ENCODE measurements around the gene KBTBD4. TPM values are rescaled to one million over a fixed set of nuclear protein-coding genes. Genes with fewer than 3 reads are reported as not detected.

Gene KBTBD4
- polyA plus RNA-seq, 2 of the 4 experiments (the other 2 are of a cell fraction), result 21.0 to 22.8 TPM

DNA sequence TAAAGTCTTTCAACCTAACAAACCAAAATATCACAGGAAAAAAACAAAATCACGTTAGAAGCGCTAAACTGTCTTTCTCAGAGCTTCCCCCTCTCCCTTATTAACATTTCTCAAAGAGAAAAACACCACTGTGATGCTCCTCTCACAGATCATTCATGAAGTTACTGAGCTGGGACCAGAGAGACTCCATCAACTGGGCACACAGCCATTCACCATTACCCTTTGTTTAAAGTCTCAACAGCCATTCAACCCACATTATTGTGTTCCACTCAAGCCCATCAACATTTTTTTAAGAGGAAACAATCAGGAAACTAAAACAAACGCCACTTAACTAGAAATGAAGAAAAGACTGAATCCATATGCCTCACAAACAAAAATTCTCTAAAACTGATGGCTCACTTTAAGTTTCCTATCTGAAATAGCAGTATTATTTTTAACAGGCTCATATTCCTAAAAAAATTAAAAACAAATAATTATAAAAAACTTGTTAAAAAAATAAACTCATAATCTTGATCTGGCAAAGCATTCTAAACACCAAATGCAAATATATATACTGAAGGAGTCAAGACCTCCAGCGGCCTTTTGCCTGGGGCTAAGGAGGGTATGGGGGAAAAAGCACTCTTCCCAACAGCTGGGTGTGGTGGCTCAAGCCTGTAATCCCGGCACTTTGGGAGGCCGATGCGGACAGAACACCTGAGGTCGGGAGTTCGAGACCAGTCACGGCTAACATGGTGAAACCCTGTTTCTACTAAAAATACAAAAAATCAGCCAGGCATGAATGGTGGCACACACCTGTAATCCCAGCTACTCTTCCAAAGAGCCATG, 39.8 kb downstream of the KBTBD4 start:
- TF ChIP-seq JUN (IDR thresholded peaks at IDR 0.05) (no peak), HOXB5 (CRISPR knock-in tag; IDR thresholded peaks at IDR 0.05) (no peak), MAFK (IDR thresholded peaks at IDR 0.05; ENCODE audit: partially characterized antibody) (no peak), TFCP2L1 (CRISPR knock-in tag; IDR thresholded peaks at IDR 0.05) (no peak)
- ChIA-PET POLR2A (interaction anchor here (0.6 kb wide), 1 partner anchor 44 kb away, joined by 3 read pairs; no protein-coding TSS in a partner anchor), CTCF (interaction anchor here (1.0 to 6.9 kb wide), 4 partner anchors 9 to 29 kb away, joined by 3 to 41 read pairs (median 4); partner anchors contain the start of gene CELF1)
- Histone ChIP-seq H3K4me2 (no peak overlapping the region), H3K4me1 (peaks cover 35% of the 10 kb centered on the region), H3K4me3 (no peak overlapping the region), H3K9me3 (no peaks in the 10 kb centered on the region), H3K27ac (no peak overlapping the region)
- DNase-seq (ENCODE audit: low read depth in 1 of 2, low spot score in 1 of 2) (no peak), ATAC-seq (no peak), FAIRE-seq (no peak)
- 87% methylated on average over 10 of the region's 10 CpGs for WGBS (ENCODE audit: missing lambda C conversion rate)

DNA sequence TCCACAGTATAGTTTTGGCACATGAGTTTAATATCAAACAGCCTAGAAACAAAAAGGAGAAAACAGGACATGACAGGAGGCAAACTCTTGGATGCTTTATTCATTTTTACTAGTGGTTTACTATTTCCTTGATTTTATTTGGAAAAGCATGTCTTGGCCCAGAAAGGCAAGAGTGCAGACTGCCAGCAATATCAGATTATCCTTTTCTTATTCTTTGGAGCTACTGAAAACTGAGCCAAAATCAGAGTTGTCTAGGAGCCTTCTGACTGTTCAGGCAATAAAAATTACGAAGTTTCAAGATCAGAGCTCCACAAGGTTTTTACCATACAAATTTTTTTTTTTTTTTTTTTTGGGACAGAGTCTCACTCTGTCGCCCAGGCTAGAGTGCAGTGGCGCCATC, 41.9 kb downstream of the KBTBD4 start:
- H3K27ac ChIP-seq, result no peak overlapping the region
- peaks cover 52% of the 10 kb centered on the region for H3K4me1 ChIP-seq
- CTCF ChIA-PET, result interaction anchor here (0.6 to 6.9 kb wide), 4 partner anchors 12 to 48 kb away, joined by 3 to 41 read pairs (median 3); partner anchors contain the start of gene CELF1

DNA sequence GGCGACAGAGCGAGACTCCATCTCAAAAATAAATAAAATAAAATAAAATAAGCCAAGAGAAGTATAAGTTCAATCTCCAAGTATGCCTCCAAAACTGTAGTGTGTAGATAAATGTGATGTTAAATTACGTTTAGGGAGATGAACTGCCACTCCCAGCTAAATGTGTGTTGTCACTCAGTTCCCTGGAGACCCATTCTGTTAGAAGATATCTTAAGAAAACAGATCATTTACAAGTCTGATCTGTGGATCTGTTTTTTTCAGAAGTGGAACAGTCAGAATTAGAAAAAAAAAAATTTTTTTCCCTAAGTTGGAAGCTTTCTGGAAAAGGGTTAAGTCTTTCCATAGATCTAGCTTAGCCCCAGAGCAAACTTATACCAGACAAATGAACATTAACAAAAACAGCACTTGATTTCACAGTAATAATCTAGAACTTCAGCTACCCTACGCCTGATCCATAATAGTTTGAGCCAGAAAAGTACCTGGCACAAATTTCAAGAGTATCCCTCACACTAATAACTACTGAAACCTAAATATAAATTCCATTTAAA, 44.0 kb downstream of the KBTBD4 start:
- peaks cover 37% of the 10 kb centered on the region for H3K4me1 ChIP-seq
- no peak overlapping the region for H3K4me2 ChIP-seq
- WGBS (ENCODE audit: missing lambda C conversion rate), result 89% methylated on average over 4 of the region's 4 CpGs
- no peak overlapping the region for H3K27ac ChIP-seq
- FAIRE-seq (no peak), ATAC-seq (no peak), DNase-seq (ENCODE audit: low read depth in 1 of 2, low spot score in 1 of 2) (no peak)
- POLR2A ChIA-PET, result no interaction called here
- H3K9me3 ChIP-seq, result no peaks in the 10 kb centered on the region
- CTCF ChIA-PET, result interaction anchor here (0.6 to 6.9 kb wide), 5 partner anchors 10 to 123 kb away, joined by 3 to 41 read pairs (median 4); partner anchors contain the start of gene CELF1
- H3K4me3 ChIP-seq, result no peak overlapping the region
- TF ChIP-seq, protein P1, sequence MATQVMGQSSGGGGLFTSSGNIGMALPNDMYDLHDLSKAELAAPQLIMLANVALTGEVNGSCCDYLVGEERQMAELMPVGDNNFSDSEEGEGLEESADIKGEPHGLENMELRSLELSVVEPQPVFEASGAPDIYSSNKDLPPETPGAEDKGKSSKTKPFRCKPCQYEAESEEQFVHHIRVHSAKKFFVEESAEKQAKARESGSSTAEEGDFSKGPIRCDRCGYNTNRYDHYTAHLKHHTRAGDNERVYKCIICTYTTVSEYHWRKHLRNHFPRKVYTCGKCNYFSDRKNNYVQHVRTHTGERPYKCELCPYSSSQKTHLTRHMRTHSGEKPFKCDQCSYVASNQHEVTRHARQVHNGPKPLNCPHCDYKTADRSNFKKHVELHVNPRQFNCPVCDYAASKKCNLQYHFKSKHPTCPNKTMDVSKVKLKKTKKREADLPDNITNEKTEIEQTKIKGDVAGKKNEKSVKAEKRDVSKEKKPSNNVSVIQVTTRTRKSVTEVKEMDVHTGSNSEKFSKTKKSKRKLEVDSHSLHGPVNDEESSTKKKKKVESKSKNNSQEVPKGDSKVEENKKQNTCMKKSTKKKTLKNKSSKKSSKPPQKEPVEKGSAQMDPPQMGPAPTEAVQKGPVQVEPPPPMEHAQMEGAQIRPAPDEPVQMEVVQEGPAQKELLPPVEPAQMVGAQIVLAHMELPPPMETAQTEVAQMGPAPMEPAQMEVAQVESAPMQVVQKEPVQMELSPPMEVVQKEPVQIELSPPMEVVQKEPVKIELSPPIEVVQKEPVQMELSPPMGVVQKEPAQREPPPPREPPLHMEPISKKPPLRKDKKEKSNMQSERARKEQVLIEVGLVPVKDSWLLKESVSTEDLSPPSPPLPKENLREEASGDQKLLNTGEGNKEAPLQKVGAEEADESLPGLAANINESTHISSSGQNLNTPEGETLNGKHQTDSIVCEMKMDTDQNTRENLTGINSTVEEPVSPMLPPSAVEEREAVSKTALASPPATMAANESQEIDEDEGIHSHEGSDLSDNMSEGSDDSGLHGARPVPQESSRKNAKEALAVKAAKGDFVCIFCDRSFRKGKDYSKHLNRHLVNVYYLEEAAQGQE (IDR thresholded peaks at IDR 0.05), result no peak
- TF ChIP-seq POLR2A (IDR thresholded peaks at IDR 0.05; ENCODE audit: low read length) (no peak), JUNB (IDR thresholded peaks at IDR 0.05) (no peak), NR3C1 (IDR thresholded peaks at IDR 0.05) (no peak), JUN (IDR thresholded peaks at IDR 0.05) (no peak)
- TF ChIP-seq, protein P2, sequence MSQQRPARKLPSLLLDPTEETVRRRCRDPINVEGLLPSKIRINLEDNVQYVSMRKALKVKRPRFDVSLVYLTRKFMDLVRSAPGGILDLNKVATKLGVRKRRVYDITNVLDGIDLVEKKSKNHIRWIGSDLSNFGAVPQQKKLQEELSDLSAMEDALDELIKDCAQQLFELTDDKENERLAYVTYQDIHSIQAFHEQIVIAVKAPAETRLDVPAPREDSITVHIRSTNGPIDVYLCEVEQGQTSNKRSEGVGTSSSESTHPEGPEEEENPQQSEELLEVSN (IDR thresholded peaks at IDR 0.05; ENCODE audit: borderline replicate concordance, low read depth), result no peak
- TF ChIP-seq, protein P3, sequence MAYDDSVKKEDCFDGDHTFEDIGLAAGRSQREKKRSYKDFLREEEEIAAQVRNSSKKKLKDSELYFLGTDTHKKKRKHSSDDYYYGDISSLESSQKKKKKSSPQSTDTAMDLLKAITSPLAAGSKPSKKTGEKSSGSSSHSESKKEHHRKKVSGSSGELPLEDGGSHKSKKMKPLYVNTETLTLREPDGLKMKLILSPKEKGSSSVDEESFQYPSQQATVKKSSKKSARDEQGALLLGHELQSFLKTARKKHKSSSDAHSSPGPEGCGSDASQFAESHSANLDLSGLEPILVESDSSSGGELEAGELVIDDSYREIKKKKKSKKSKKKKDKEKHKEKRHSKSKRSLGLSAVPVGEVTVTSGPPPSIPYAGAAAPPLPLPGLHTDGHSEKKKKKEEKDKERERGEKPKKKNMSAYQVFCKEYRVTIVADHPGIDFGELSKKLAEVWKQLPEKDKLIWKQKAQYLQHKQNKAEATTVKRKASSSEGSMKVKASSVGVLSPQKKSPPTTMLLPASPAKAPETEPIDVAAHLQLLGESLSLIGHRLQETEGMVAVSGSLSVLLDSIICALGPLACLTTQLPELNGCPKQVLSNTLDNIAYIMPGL (CRISPR knock-in tag; IDR thresholded peaks at IDR 0.05; ENCODE audit: borderline replicate concordance), result no peak

More for the DNA sequence above, 41.9 kb downstream of the KBTBD4 start:
- WGBS (ENCODE audit: missing lambda C conversion rate), result 98% methylated on average over 3 of the region's 3 CpGs
- no peak for FAIRE-seq
- H3K4me3 ChIP-seq, result no peak overlapping the region
- H3K9me3 ChIP-seq, result no peaks in the 10 kb centered on the region
- ATAC-seq, result no peak
- no peak for TF ChIP-seq ZC3H11A (IDR thresholded peaks at IDR 0.05)
- no peak for TF ChIP-seq HOXB5 (CRISPR knock-in tag; IDR thresholded peaks at IDR 0.05)
- no peak for TF ChIP-seq JUN (IDR thresholded peaks at IDR 0.05)
- TF ChIP-seq ZSCAN20 (CRISPR knock-in tag; IDR thresholded peaks at IDR 0.05), result no peak
- no peak for TF ChIP-seq RCOR1 (IDR thresholded peaks at IDR 0.05; ENCODE audit: low read depth, low read length)
- TF ChIP-seq, protein P4, sequence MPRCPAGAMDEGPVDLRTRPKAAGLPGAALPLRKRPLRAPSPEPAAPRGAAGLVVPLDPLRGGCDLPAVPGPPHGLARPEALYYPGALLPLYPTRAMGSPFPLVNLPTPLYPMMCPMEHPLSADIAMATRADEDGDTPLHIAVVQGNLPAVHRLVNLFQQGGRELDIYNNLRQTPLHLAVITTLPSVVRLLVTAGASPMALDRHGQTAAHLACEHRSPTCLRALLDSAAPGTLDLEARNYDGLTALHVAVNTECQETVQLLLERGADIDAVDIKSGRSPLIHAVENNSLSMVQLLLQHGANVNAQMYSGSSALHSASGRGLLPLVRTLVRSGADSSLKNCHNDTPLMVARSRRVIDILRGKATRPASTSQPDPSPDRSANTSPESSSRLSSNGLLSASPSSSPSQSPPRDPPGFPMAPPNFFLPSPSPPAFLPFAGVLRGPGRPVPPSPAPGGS (IDR thresholded peaks at IDR 0.05), result no peak
- TF ChIP-seq RAD21 (conservative IDR thresholded peaks at IDR 0.05 in 1 of 2, IDR thresholded peaks at IDR 0.05 in 1 of 2), result no peak
- TF ChIP-seq, protein P5, sequence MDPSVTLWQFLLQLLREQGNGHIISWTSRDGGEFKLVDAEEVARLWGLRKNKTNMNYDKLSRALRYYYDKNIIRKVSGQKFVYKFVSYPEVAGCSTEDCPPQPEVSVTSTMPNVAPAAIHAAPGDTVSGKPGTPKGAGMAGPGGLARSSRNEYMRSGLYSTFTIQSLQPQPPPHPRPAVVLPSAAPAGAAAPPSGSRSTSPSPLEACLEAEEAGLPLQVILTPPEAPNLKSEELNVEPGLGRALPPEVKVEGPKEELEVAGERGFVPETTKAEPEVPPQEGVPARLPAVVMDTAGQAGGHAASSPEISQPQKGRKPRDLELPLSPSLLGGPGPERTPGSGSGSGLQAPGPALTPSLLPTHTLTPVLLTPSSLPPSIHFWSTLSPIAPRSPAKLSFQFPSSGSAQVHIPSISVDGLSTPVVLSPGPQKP (IDR thresholded peaks at IDR 0.05; ENCODE audit: low read depth, low read length), result no peak
- no peak for TF ChIP-seq CHD2 (IDR thresholded peaks at IDR 0.05; ENCODE audit: low read length, partially characterized antibody)
- TF ChIP-seq, protein P6, sequence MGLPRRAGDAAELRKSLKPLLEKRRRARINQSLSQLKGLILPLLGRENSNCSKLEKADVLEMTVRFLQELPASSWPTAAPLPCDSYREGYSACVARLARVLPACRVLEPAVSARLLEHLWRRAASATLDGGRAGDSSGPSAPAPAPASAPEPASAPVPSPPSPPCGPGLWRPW (IDR thresholded peaks at IDR 0.05), result no peak
- TF ChIP-seq GATA3 (IDR thresholded peaks at IDR 0.05; ENCODE audit: borderline replicate concordance), result no peak
- TF ChIP-seq MAZ (IDR thresholded peaks at IDR 0.05; ENCODE audit: borderline replicate concordance, low read depth, low read length), result no peak
- TF ChIP-seq CBX8 (IDR thresholded peaks at IDR 0.05), result no peak
- TF ChIP-seq, protein P7, sequence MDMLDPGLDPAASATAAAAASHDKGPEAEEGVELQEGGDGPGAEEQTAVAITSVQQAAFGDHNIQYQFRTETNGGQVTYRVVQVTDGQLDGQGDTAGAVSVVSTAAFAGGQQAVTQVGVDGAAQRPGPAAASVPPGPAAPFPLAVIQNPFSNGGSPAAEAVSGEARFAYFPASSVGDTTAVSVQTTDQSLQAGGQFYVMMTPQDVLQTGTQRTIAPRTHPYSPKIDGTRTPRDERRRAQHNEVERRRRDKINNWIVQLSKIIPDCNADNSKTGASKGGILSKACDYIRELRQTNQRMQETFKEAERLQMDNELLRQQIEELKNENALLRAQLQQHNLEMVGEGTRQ (IDR thresholded peaks at IDR 0.05), result no peak
- TF ChIP-seq CHD4 (IDR thresholded peaks at IDR 0.05; ENCODE audit: borderline replicate concordance), result no peak
- no peak for TF ChIP-seq PHF8 (IDR thresholded peaks at IDR 0.05; ENCODE audit: borderline replicate concordance, low read depth)
- TF ChIP-seq FOSB (CRISPR knock-in tag; IDR thresholded peaks at IDR 0.05), result no peak
- no peak for TF ChIP-seq NPAS2 (CRISPR knock-in tag; IDR thresholded peaks at IDR 0.05; ENCODE audit: borderline replicate concordance)
- no peak for TF ChIP-seq SREBF2 (IDR thresholded peaks at IDR 0.05)
- no peak for TF ChIP-seq RFX5 (IDR thresholded peaks at IDR 0.05)
- H3K4me2 ChIP-seq, result no peak overlapping the region
- no peak for DNase-seq (ENCODE audit: low read depth in 1 of 2, low spot score in 1 of 2)
- POLR2A ChIA-PET, result interaction anchor here (0.7 kb wide), 1 partner anchor 476 kb away, joined by 8 read pairs; no protein-coding TSS in a partner anchor
